ENCODE measurements around the gene PEDS1.
A peak's percentile ranks its signal among the peaks of the same experiment; 100 is the strongest.

DNA sequence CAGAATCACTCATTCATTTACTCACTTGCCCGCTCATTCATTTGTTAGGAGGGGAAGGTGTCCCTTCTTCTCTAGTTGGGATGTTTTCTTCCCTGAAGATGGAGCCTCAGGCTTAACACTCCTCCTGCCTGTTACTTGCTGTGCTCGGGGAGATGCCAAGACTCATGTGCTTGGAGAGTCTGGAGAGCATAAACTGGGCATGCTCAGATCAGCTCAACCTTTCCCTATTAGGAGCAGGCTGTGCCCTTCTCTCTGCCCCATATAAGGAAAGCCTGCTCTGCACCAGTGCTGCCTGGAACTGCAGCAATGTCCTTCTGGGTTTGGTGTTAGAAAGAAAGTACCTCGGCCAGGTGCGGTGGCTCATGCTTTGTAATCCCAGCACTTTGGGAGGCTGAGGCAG is 22.5 kb downstream of the PEDS1 start:
- TF ChIP-seq, protein P1, sequence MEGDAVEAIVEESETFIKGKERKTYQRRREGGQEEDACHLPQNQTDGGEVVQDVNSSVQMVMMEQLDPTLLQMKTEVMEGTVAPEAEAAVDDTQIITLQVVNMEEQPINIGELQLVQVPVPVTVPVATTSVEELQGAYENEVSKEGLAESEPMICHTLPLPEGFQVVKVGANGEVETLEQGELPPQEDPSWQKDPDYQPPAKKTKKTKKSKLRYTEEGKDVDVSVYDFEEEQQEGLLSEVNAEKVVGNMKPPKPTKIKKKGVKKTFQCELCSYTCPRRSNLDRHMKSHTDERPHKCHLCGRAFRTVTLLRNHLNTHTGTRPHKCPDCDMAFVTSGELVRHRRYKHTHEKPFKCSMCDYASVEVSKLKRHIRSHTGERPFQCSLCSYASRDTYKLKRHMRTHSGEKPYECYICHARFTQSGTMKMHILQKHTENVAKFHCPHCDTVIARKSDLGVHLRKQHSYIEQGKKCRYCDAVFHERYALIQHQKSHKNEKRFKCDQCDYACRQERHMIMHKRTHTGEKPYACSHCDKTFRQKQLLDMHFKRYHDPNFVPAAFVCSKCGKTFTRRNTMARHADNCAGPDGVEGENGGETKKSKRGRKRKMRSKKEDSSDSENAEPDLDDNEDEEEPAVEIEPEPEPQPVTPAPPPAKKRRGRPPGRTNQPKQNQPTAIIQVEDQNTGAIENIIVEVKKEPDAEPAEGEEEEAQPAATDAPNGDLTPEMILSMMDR (IDR thresholded peaks at IDR 0.05), result no peak
- peak; percentile 62 to 88 (median 69) for TF ChIP-seq POLR2AphosphoS5 (IDR thresholded peaks at IDR 0.05)
